Measurements from ENCODE around the gene KRT25.

DNA sequence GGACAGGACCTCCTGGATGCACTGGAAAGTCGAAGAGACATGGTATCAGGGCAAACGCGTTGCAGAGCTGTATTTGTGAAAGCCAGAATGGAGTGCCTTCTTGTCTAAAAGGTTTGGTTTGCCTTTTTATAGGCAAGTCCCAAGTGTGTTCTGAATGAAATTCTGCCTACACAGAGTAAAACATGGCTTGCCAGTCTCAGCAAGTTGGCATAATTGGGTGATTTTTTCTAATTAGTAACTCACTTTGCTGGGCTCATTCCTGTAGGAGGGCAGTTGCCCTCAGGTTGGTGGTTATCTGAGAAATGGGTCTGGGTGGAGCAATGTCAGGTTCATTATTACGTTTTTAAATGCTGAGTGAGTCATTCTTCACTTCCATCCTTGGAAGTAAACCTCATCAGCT lies at the start of gene KRT25:
- TF ChIP-seq, protein P1, sequence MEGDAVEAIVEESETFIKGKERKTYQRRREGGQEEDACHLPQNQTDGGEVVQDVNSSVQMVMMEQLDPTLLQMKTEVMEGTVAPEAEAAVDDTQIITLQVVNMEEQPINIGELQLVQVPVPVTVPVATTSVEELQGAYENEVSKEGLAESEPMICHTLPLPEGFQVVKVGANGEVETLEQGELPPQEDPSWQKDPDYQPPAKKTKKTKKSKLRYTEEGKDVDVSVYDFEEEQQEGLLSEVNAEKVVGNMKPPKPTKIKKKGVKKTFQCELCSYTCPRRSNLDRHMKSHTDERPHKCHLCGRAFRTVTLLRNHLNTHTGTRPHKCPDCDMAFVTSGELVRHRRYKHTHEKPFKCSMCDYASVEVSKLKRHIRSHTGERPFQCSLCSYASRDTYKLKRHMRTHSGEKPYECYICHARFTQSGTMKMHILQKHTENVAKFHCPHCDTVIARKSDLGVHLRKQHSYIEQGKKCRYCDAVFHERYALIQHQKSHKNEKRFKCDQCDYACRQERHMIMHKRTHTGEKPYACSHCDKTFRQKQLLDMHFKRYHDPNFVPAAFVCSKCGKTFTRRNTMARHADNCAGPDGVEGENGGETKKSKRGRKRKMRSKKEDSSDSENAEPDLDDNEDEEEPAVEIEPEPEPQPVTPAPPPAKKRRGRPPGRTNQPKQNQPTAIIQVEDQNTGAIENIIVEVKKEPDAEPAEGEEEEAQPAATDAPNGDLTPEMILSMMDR (IDR thresholded peaks at IDR 0.05) = no peak
- no peak for TF ChIP-seq POLR2A (IDR thresholded peaks at IDR 0.05)

Measured in lower leg skin (tissue), 3 donors.